ENCODE data around the gene MITF.

DNA sequence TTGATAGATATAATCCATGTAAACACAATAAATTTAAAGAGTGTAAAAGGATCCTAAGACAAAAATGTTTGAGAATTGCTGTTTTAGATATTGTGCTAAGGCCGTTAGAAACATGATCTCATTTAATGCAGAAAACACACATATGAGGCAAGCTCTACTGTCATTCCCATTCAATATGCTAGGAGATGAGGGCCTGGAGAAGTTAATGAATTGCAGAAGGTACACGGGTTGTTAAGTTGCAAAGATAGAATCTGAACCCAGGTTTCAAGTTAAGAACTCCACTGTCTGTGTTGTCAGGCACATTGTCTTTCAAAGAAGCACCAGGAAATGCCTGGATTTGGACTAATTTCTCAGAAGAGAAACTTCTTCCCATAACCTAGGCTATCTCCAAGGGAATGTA is 195.1 kb downstream of the MITF start:
- no peak for TF ChIP-seq POLR2AphosphoS5 (IDR thresholded peaks at IDR 0.05; ENCODE audit: insufficient read depth in 1 of 2, low read depth in 1 of 2)
- no peak for TF ChIP-seq CTCF (IDR thresholded peaks at IDR 0.05)
- TF ChIP-seq POLR2A (IDR thresholded peaks at IDR 0.05): no peak
